ENCODE results near the gene WFDC10B.

DNA sequence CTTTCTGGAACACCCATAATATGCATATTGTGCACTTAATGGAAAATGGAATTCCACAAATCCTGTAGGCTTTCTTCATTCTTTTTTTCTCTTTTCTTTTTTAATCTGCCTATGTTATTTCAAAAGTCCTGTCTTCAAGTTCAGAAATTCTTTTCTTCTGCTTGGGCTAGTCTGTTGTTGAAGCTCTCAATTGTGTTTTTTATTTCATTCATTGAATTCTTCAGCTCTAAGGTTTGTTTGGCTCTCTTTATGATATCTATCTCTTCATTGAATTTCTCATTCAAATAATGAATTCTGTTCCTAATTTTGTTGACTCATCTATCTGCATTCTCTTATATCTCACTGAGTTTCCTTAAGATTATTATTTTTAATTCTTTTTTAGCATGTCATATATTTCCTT lies 27.4 kb upstream of the WFDC10B start:
- TF ChIP-seq, protein P1, sequence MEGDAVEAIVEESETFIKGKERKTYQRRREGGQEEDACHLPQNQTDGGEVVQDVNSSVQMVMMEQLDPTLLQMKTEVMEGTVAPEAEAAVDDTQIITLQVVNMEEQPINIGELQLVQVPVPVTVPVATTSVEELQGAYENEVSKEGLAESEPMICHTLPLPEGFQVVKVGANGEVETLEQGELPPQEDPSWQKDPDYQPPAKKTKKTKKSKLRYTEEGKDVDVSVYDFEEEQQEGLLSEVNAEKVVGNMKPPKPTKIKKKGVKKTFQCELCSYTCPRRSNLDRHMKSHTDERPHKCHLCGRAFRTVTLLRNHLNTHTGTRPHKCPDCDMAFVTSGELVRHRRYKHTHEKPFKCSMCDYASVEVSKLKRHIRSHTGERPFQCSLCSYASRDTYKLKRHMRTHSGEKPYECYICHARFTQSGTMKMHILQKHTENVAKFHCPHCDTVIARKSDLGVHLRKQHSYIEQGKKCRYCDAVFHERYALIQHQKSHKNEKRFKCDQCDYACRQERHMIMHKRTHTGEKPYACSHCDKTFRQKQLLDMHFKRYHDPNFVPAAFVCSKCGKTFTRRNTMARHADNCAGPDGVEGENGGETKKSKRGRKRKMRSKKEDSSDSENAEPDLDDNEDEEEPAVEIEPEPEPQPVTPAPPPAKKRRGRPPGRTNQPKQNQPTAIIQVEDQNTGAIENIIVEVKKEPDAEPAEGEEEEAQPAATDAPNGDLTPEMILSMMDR (IDR thresholded peaks at IDR 0.05): no peak
- TF ChIP-seq POLR2A (IDR thresholded peaks at IDR 0.05): no peak
- no peak for TF ChIP-seq EP300 (IDR thresholded peaks at IDR 0.05)

Data from ovary (tissue), 3 donors.